GM21576 (cell line): ENCODE data around the gene ADAP1.

Experiments
- ATAC-seq: cut with Tn5 transposase; IDR thresholded peaks from one replicate; pipeline ENCODE4 v1.9.1; 2021; ENCODE audit warnings: mild to moderate bottlenecking, moderate library complexity; ENCODE audit not compliant: unreplicated experiment

ADAP1 gene

DNA sequence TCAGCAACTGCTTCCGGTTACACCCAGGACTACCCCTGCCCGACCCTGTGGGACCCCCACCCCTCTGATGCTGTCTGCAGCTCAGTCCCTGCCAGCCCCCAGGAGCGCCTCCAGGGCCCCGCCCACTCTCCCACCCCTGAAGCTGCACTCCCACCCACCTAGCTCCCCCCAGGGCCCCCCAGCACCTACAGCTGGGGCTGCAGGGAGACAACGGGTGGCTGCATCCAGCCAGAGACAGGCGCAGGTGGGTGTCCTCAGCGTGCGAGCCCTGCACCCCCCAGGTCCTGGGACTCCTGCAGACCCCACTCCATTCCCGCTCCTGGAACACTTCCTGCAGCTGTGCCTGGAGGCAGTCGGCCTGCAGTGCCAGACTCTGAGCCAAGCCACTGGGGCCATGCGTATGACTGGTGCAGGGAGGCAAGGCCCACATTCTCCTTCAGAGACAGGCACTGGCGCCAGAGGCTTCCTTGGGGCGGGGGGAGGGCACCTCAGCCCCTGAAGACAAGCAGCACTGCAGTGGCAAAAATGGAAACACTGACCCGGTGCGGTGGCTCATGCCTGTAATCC is 34.6 kb upstream of the ADAP1 start:
- no peak for ATAC-seq

DNA sequence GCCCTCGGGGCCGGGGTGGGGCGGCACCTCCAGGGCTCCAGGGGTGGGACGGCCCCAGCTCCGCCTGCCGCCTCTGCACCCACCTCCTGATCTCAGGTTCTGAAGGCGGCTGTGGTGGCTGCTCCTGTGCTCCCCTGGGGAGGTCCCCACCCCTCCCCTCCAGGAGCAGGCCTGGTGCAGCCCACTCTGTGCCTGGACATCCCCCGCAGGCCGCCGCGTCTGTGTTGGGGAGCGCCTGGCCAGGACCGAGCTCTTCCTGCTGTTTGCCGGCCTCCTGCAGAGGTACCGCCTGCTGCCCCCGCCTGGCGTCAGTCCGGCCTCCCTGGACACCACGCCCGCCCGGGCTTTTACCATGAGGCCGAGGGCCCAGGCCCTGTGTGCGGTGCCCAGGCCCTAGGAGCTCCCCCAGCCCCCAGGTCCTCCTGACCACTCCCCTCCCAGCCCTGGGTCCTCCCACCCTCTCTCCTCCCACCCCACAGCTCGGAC is 34.0 kb upstream of the ADAP1 start:
- no peak for ATAC-seq

GRCh38 chr7:987909-988308 is 33.4 kb upstream of the ADAP1 start:
- ATAC-seq = no peak

- ATAC-seq = no peak
Observed at GRCh38 chr7:986766-987751, 32.6 kb upstream of the ADAP1 start.

GRCh38 chr7:985915-986741 is 31.6 kb upstream of the ADAP1 start:
- ATAC-seq = no peak

DNA sequence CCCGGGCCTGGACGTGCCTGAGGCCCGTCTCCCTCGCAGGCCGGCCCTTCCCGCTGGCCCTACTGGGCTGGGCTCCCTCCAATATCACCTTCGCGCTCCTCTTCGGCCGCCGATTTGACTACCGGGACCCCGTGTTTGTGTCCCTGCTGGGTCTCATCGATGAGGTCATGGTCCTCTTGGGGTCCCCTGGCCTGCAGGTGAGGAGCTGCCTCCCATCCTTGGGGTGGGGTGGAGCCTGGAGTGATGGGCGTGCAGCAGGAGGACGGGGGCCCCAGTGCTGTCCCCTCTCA is 30.6 kb upstream of the ADAP1 start:
- no peak for ATAC-seq

DNA sequence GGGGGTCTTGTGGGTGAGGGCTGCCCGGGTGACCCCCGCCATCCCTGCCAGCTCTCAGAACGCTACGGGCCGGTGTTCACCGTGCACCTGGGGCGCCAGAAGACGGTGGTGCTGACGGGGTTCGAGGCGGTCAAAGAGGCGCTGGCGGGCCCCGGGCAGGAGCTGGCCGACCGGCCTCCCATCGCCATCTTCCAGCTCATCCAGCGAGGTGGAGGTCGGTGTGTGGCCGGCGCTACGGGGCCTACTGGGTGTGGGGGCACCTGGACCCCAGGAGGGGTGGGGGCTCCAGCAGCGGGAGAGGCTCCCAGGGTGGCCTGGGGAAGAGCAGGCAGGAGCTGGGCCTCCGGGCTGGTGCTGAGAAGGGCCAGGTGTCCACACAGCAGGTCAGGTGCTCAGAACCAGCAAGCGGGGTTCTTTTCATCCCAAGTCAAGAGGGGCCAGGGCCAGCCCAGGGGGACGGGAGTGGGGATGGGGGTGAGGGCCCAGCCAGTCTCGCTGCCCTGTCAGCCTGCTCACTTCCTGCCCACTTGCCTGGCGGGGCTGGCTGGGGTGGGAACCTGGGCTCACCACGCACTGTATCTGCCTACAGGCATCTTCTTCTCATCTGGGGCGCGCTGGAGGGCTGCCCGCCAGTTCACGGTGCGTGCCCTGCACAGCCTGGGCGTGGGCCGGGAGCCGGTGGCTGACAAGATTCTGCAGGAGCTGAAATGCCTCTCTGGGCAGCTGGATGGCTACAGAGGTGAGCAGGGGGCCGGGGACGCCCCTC is 30.1 kb upstream of the ADAP1 start:
- no peak for ATAC-seq

GRCh38 chr7:983616-984071 is 29.2 kb upstream of the ADAP1 start:
- no peak for ATAC-seq

- ATAC-seq = no peak
Observed at GRCh38 chr7:983004-983615, 28.6 kb upstream of the ADAP1 start, which contains the start of gene CYP2W1. Gene CYP2W1, plus strand, starts transcription at chr7:983181. Its CDS starts 31 bp downstream, at chr7:983212.

DNA sequence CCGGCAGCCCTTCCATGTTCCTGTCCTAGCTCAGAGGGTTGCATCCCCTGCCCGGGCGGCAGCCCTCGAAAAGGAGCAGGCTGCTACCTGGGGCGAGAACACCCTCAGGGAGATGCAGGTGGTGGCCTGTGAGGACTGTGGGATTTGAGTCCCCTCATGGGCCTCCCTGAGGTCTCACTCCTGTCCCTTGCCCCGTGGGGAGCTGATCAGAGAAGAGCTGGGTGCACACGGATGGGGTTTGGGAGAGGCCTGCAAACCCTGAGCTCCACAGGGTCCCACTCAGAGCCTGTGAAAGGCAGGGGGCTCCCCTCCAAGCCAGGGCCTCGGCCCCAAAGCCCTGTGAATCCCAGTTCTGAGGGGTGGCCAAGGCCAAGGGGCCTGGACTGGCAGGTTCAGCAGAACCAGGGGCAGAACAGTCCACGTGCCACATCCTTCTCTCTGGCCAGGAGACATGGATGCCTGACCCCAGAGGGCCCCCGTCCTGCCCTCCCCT is 28.1 kb upstream of the ADAP1 start:
- no peak for ATAC-seq

GRCh38 chr7:981793-982510 is 27.5 kb upstream of the ADAP1 start:
- no peak for ATAC-seq

DNA sequence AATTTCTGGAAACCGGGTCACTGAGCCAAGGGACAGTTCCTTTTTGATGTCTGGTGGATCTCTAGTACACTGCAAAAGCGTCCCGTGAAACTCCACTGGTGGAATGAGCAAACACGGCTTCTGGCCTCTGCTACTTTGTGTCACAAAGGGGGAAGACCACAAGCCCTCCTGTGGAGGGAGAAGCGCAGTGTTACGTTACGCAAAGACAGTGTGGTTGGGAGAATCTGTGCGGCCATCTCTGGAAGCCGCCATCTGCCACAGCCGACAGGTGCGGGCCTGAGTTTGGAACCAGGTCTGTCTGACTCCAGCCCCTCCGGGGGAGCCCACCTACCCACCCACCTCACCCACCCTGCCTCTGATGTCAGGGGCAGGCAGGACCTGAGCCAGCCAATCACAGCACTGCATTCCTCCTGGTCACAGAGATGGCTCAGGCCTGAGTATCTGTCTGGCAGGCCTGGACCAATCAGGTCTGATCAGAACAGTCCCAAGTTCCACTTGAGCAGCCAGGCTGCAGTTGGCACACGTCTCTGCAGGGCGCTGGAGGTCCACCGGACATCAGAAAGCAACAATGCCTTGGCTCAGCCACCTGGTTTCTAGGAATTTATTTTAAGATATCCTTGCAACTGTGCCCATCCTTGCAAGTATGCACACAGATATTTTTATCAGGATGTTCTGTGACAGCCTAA is 25.5 kb upstream of the ADAP1 start:
- ATAC-seq = no peak

DNA sequence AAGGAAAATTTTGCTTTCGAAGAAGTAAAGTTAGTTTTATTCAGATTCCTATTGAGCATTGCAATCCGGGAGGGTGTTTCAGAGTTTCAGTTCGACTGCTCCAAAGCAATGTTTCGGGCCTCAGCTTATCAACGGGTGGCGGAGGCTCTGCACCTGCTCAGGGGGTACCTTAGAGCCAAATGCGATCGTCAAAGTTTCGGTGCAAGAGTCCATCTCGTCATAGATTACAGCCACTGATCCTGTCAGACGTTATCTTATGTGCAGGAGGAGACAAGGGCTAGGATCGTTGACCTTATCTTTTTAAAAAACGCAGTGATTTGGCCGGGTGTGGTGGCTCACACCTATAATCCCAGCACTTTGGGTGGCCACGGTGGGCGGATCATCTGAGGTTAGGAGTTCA is 24.7 kb upstream of the ADAP1 start:
- no peak for ATAC-seq

DNA sequence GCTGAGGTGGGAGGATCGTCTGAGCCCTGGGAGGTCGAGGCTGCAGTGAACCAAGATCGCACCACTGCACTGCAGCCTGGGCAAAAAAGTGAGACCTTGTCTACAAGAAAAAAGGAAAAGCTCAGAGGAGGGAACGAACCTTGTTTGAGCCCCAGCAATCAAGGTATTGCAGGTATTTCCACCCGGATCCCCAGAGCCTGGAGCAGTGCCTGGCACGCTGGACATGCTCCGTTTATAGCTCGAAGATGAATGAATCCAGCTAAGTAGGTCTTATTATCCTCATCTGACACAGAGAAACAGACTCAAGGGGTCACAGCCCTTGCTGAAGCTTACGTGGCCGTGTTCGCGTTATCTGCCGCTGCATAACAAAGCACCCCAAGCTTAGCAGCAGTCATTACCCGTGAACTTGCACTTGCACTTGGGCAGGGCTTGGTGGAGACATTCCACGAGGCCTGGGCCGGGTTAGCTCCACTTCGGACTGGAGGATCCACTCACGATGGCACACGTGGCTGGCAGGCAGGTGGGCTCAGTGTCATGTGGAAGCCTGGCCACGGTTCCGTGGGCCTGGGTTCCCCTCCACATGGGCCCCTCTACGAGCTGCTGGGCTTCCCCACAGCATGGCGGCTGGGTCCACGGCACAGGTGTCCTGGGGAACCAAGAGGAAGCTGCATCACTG is 24.1 kb upstream of the ADAP1 start:
- ATAC-seq = no peak

GRCh38 chr7:978049-978346 is 23.5 kb upstream of the ADAP1 start:
- no peak for ATAC-seq

DNA sequence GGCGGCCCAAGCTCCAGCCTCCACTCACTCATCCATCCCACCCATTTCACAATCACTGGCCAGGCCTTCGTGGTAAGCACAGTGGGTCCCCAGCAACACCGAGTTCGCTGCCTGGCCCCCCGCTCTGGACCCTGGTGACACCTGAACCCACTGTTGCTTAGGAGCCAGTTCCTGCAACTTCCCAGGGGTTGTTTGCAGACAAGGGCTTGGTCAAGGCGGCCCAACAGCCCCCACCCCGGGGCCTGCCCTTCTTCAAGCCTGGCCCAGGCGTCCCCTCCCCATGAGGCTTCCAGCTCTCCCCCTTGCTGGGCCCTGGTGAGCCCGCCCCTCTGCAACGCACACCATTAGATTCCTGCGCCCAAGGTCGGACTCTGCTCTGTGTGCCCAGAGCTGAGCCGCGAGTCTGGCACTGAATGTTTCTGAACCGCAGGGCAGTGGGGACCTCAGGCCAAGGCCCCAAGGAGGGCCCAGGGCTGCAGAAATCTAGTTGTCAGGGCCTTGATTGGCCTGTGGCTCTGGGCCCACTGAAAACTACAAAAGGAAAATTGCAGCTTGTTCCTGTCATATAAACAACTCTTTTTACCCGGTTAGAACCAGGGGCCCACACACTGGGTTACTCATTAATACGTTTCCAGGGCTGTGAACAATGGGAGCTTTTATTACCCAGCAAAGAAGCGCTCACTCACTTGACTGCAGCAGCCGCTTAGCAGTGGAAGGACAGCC is 23.0 kb upstream of the ADAP1 start:
- no peak for ATAC-seq

- no peak for ATAC-seq
Observed at GRCh38 chr7:976901-977325, 22.4 kb upstream of the ADAP1 start.
